ENCODE data around the gene SESN1.
A peak's percentile ranks its signal among the peaks of the same experiment; 100 is the strongest.

- TF ChIP-seq BCL6 (CRISPR knock-in tag; IDR thresholded peaks at IDR 0.05) (no peak), STAG1 (CRISPR knock-in tag; IDR thresholded peaks at IDR 0.05; ENCODE audit: borderline replicate concordance) (no peak), POLR2A (conservative IDR thresholded peaks at IDR 0.05) (0 out of 2 replicates have a peak, but pooled peaks have one; percentile 22), RBM17 (IDR thresholded peaks at IDR 0.05; ENCODE audit: borderline replicate concordance, low read depth, low read length) (no peak), RBM39 (optimal IDR thresholded peaks at IDR 0.05; ENCODE audit: low read depth, low read length) (no peak), RBBP5 (IDR thresholded peaks at IDR 0.05; ENCODE audit: borderline replicate concordance, insufficient read depth, low read length, poor library complexity, severe bottlenecking) (no peak), ZNF766 (CRISPR knock-in tag; conservative IDR thresholded peaks at IDR 0.05) (no peak)
Observed at GRCh38 chr6:109097661-109098060, 3.0 kb upstream of the SESN1 start.
